Psoas muscle (tissue), 8 donors: ENCODE data around the gene IL34. TPM values are rescaled to one million over a fixed set of nuclear protein-coding genes. Genes with fewer than 3 reads are reported as not detected.

ENCODE experiments used
- ATAC-seq, 4 donors: fragments of 200-7000 bp; cut with Tn5 transposase; one replicate each; pipeline ENCODE4 v1.9.1; 2020; ENCODE audit warnings: moderate library complexity in 3 of 4, mild to moderate bottlenecking in 2 of 4
- DNase-seq, 2 donors: peaks; one replicate each; pipeline ENCODE4 v3.0.0-alpha.2; 2020
- H3K27ac ChIP-seq: fragments of 200-600 bp; one replicate; pipeline ENCODE4 v1.8.0; 2022
- H3K27me3 ChIP-seq, 3 donors: fragments of 200-600 bp in 1 of 3; one replicate each; pipeline versions ENCODE4 v1.6.1 to v1.8.0; 2013 to 2022; ENCODE audit warnings: low read length in 2 of 3, mild to moderate bottlenecking in 2 of 3, moderate library complexity in 1 of 3; ENCODE audit not compliant: insufficient read depth in 3 of 3
- H3K36me3 ChIP-seq, 2 donors: fragments of 200-600 bp in 1 of 2; one replicate each; pipeline versions ENCODE4 v1.6.1 to v1.8.0; 2013 to 2022; ENCODE audit warnings: low read depth in 1 of 2, mild to moderate bottlenecking in 1 of 2, moderate library complexity in 1 of 2; ENCODE audit not compliant: insufficient read depth in 1 of 2
- H3K4me1 ChIP-seq: fragments of 200-600 bp; one replicate; pipeline ENCODE4 v1.8.0; 2022
- H3K4me3 ChIP-seq: fragments of 200-600 bp; one replicate; pipeline ENCODE4 v1.8.0; 2022; ENCODE audit warnings: mild to moderate bottlenecking
- H3K9me3 ChIP-seq: fragments of 200-600 bp; one replicate; pipeline ENCODE4 v1.8.0; 2022
- WGBS, 3 donors: extraction: QIAGEN DNeasy Blood & Tissue Kit; methylation state at CpG; one replicate each; pipeline versions ENCODE4 v1.1.6 to v1.1.7; 2013; 5-methylcytosine and 5-hydroxymethylcytosine counted together
- intact Hi-C, 2 donors: fragments of 100-400 bp; cut with DNase I; formaldehyde crosslinking; loops; one replicate each; pipeline versions ENCODE4 v1.11.0 to v1.14.2; 2022
- polyA plus RNA-seq, 3 donors: library from polyadenylated mRNA; stranded (reverse); fragments of 200-250 nt; gene quantifications; one replicate each; pipeline ENCODE4 v1.2.3, GENCODE V29; 2013
- total RNA-seq, 4 donors: library from RNA; stranded (reverse); fragmentation: NEBNext Ultra II Directional in 2 of 4; extraction: Animal tissue kit (Norgen Biotek cat#: 25700) in 2 of 4; gene quantifications; one replicate each; pipeline versions ENCODE4 v1.2.1 to v1.2.4, GENCODE V29; 2021 to 2023
- TF ChIP-seq, protein P1 (sequence below): fragments of 200-600 bp; IDR thresholded peaks from one replicate; pipeline ENCODE4 v1.8.0; 2022; ENCODE audit warnings: antibody characterized with exemption
- donor health status: healthy with polysubstance abuse.
- donor health status: DM: no; HTN: no; CAD: no; lungs with moderate emphysema.
- donor health status: Bipolar disorder and iron deficiency.
- donor health status: healthy.
- donor health status: DM: yes; HTN: yes; CAD: no.
- donor health status: DM: no; HTN: no; CAD: no.
- donor health status: DM: no; HTN: no; CAD: no.
- donor health status: DM: yes; HTN: yes; CAD: no.

Gene IL34
- total and polyA plus RNA-seq, 7 donors = 0.89 to 18.5 (median 6.5) TPM

GRCh38 chr16:70647441-70648359 lies 1.3 kb downstream of the IL34 start:
- no peaks in the 10 kb centered on the region for H3K36me3 ChIP-seq
- H3K27ac ChIP-seq = no peak overlapping the region
- TF ChIP-seq, protein P1, sequence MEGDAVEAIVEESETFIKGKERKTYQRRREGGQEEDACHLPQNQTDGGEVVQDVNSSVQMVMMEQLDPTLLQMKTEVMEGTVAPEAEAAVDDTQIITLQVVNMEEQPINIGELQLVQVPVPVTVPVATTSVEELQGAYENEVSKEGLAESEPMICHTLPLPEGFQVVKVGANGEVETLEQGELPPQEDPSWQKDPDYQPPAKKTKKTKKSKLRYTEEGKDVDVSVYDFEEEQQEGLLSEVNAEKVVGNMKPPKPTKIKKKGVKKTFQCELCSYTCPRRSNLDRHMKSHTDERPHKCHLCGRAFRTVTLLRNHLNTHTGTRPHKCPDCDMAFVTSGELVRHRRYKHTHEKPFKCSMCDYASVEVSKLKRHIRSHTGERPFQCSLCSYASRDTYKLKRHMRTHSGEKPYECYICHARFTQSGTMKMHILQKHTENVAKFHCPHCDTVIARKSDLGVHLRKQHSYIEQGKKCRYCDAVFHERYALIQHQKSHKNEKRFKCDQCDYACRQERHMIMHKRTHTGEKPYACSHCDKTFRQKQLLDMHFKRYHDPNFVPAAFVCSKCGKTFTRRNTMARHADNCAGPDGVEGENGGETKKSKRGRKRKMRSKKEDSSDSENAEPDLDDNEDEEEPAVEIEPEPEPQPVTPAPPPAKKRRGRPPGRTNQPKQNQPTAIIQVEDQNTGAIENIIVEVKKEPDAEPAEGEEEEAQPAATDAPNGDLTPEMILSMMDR = no peak
- 84 to 91% (median 91%) methylated on average over 15 of the region's 15 CpGs for WGBS, 3 donors
- H3K27me3 ChIP-seq = no peaks in the 10 kb centered on the region
- peaks cover 13% of the 10 kb centered on the region for H3K4me1 ChIP-seq
- DNase-seq = no peak
- intact Hi-C loops = loop anchor here in 1 of 2 donors (5.0 kb wide), 2 partner anchors 75 to 255 kb away; no protein-coding TSS in a partner anchor
- no peak for ATAC-seq
- H3K4me3 ChIP-seq = no peak overlapping the region
- no peaks in the 10 kb centered on the region for H3K9me3 ChIP-seq

DNA sequence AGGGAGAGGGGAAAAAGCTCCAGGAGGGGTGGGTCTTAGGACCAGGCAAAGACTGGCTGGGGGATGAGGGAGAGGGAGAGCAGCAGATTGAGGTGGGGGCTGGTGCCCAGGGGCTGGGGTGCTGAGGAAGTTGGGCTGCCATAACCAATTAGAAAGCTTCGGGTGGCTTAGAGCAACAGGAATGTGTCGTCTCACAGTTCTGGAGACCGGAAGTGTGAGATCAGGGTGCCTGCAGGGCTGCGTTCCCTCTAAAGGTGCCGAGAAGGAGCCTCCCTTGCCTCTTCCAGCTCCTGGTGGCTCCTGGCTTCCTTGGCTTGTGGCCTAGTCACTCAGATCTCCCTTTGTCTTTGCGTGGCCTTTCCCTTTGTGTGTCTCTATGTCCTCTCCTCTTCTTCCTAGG lies 2.2 kb downstream of the IL34 start:
- WGBS, 3 donors = 81 to 91% (median 91%) methylated on average over 6 of the region's 6 CpGs
- DNase-seq (no peak), ATAC-seq (no peak)
- Histone ChIP-seq H3K4me1 (peaks cover 16% of the 10 kb centered on the region), H3K4me3 (no peak overlapping the region), H3K9me3 (no peaks in the 10 kb centered on the region), H3K36me3 (no peaks in the 10 kb centered on the region), H3K27ac (no peak overlapping the region), H3K27me3 (no peaks in the 10 kb centered on the region)
- intact Hi-C loops = loop anchor here in 1 of 2 donors (5.0 kb wide), 2 partner anchors 76 to 256 kb away; no protein-coding TSS in a partner anchor
- TF ChIP-seq, protein P1 = no peak

GRCh38 chr16:70649300-70649699 lies 2.9 kb downstream of the IL34 start:
- intact Hi-C loops = loop anchor here in 1 of 2 donors (5.0 kb wide), 2 partner anchors 77 to 257 kb away; no protein-coding TSS in a partner anchor

DNA sequence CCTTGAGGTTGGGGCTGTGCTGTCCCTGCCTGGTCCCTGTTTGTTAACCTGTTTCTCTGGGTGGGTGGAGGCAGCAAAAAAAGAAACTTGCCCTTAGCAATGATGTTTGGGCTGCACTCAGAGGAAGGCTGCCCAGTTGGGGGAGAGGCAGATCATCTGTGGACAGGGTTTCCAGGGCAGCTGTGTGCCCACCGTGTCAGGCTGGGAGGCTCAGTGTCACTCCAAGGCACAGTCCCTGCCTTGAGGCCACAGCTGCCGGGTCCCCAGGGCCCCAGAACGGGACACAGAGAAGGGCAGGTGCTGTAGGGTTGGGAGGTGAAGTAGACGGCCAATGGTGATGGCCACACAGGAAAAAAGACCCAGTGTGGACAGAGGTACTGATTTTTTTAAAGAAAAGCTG lies 3.9 kb downstream of the IL34 start:
- TF ChIP-seq, protein P1 = no peak
- no peak overlapping the region for H3K27ac ChIP-seq
- DNase-seq (no peak), ATAC-seq (no peak)
- H3K27me3 ChIP-seq = no peaks in the 10 kb centered on the region
- no peak overlapping the region for H3K4me3 ChIP-seq
- WGBS, 3 donors = 61 to 66% (median 65%) methylated on average over 4 of the region's 4 CpGs
- no peaks in the 10 kb centered on the region for H3K36me3 ChIP-seq
- no peaks in the 10 kb centered on the region for H3K9me3 ChIP-seq
- intact Hi-C loops = loop anchor here (5.0 to 10.0 kb wide), 4 partner anchors 118 to 318 kb away; no protein-coding TSS in a partner anchor
- peaks cover 19% of the 10 kb centered on the region for H3K4me1 ChIP-seq

More at GRCh38 chr16:70649300-70649699, 2.9 kb downstream of the IL34 start:
- Histone ChIP-seq H3K9me3 (no peaks in the 10 kb centered on the region), H3K4me1 (peaks cover 19% of the 10 kb centered on the region), H3K27ac (no peak overlapping the region), H3K27me3 (no peaks in the 10 kb centered on the region), H3K4me3 (no peak overlapping the region), H3K36me3 (no peaks in the 10 kb centered on the region)
- no peak for DNase-seq
- ATAC-seq = no peak
- TF ChIP-seq, protein P1 = no peak
- WGBS, 3 donors = 88 to 91% (median 89%) methylated on average over 7 of the region's 7 CpGs
